ENCODE data around the gene TXK.

GRCh38 chr4:48030470-48030869, 103.6 kb downstream of the TXK start:
- no peak for TF ChIP-seq EZH2 (IDR thresholded peaks at IDR 0.05; ENCODE audit: insufficient read depth, poor library complexity, severe bottlenecking)
- TF ChIP-seq EZH2phosphoT487 (IDR thresholded peaks at IDR 0.05; ENCODE audit: insufficient read depth, low read depth) = no peak

Measured in GM23248 (cell line).